DMS53 treated with DMSO at 0.1 percent for 48 hours (cell line): Measurements from ENCODE around the gene RSPH6A.
A peak's percentile ranks its signal among the peaks of the same experiment; 100 is the strongest.

ENCODE experiments used
- DNase-seq: peaks from one replicate; lab custom pipeline; 2025; ENCODE audit not compliant: unreplicated experiment; lab: John Stamatoyannopoulos, UW

The RSPH6A gene

DNA sequence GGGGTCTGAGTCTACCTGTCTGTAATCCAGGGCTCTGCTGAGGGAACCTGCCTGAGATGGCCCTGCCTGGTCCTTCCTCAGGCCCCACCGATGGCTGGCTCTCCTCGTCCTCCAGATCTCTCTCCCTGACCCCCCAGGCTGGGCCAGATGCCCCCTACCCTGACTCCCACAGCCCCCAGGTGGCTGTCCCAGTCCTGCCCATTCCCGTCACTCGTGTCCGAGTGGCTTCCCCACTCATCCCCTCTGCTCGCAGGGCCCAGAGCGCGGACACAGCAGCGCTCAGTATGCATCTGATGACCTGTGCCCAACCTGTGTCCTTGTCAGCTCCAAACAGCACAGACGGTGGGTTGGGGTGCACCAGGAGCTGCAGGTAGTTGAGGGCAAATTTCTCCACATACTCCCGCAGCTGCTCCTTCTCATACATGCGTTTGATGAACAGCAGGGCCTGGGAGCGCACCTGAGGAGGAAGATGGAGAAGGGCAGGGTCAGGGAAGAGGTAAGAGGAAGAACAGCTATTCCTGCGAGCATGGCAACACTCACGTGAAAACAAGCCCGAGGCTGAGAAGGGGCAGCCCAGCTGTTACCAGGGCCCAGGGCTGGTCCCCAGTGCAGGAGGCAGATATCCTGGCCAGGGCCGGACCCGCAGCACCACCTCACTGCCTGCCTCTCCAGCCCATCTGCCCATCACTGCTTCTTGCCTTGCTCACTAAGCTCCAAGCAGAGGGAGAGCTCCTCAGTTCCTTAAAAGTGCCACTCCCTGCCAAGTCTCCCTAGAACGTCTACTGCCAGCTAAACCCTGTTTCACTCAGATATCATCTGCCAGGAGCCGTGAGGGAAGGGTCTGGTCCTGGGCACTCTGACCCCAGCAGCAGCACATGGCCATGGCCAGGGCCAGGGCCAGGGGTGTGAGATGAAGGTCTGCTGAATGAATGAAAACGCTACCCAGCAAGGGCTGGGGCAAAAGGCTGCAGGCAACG is 11.1 kb upstream of the RSPH6A start:
- DNase-seq: no peak

DNA sequence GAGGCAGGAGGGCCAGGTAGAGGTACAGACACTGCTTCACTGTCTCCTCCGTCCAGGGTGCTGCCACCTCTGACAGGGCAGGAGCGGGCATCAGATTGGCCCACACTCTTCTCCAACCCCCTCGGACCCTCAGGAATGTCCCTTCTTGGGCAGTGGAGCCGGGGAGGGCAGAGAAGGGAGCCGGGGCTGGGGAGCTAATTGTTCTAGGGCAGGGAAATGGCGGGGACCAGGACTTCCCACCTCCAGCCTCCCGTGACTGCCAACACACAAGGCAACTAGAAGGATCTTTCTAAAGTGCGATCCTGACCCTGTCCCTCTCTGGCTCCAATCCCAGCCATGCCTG is 10.1 kb upstream of the RSPH6A start:
- no peak for DNase-seq

- DNase-seq: no peak
Measured at GRCh38 chr19:45824531-45825262, 9.6 kb upstream of the RSPH6A start.

GRCh38 chr19:45824041-45824471 is 8.9 kb upstream of the RSPH6A start:
- DNase-seq: peak; percentile 23

DNA sequence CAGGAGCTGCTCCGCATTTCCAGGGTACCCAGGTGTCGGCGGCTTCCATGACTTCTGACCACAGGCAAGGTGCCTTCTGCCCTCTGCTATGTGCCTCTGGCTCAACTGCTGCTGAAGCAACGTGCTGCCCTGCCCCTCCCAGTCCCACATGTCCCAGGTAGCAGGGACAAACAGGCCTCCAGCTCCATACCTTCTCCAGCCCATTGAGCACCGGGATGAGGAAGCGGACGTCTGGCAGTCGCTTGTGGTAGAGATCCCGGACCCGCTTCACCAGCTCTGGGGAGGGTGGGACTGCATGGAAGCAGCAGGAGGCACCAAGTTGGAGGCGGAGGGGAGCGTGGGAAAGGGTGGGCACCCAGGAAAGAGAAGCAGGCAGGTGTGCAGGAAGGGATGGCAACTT is 8.1 kb upstream of the RSPH6A start:
- no peak for DNase-seq

- no peak for DNase-seq
Measured at GRCh38 chr19:45822716-45823115, 7.6 kb upstream of the RSPH6A start.

GRCh38 chr19:45821570-45821969 is 6.5 kb upstream of the RSPH6A start:
- no peak for DNase-seq

DNA sequence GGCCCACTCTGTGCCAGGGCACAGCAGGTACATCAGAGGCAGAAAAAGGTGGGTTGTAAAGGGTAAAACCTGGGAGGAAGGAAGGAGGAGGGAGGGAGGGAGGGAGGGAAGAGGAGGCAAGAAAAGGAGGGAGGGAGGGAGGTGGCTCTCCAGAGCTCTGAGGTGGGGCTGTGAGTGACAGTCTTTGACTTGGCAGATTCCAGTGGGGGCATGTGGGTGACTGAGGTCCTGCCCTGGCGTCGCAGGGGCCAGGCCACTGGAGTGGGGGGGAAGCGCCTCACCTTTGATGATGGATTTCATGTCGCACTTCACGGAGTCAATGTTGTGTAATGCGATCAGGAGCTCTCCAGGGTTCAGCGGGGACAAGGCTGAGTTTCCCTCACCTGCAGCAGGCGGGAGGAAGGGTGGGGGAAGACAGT is 6.0 kb upstream of the RSPH6A start:
- DNase-seq: no peak

DNA sequence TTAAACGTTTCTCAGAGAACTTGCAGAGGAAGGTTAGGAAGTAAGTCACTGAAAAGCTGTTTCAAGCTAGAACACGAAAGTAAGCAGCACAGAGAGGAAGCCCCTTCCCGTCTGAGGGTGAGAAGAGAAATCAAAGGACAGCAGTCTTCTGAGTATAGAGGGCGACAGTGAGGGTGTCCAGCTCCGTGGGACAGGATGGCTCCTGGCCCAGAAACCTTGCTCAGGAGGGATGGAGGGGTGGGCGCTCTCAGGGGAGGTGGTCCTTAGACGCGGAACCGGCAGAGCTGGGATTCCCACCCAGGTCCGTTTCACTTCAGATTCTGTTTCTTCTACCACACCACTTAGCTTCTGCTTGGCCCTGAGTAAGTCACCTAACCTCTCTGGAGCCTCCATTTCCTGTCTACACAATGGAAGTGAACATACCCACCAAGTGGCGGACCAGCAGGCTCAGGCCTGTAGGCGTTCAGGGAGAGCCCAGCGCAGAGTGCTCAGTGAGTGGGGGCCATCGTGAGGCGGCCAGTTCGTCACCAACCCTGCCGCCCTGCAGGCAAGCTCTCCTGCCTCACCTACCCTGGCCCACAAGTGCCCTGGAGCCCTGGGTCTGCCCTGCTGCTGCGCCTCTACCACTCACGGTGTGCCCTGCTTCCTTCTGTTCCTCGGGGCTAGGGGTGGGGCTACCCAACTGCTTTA is 5.5 kb upstream of the RSPH6A start:
- DNase-seq: no peak

- DNase-seq: no peak
Measured at GRCh38 chr19:45819769-45820168, 4.7 kb upstream of the RSPH6A start.

DNA sequence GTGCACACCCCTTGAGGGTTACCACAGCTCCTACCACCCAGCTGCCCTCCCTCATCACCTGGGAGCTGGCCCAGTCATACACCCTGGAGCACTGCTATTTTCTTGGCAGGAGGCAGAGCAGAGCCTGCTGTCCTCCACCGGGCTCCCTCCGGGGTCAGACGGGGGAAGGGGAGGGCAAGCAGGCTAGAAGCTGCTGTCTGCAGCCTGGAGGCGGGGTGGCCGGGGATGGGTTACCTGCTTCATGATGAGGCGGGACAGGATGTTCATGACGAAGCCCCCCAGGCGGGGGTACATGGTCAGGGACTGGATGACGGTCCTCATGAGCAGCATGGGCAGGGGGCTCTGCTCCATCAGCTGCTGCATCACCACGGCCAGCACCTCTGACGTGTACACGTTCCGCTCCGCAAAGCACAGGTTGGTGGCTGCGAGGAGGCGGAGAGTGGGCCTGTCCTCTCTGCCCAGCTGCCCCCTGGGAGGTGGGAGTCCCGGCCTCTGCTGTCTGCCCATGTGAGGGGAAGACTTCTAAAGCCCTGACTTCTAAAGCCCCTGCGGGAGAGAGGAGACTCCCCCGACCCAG is 2.7 kb upstream of the RSPH6A start:
- peak; percentile 56 for DNase-seq

DNA sequence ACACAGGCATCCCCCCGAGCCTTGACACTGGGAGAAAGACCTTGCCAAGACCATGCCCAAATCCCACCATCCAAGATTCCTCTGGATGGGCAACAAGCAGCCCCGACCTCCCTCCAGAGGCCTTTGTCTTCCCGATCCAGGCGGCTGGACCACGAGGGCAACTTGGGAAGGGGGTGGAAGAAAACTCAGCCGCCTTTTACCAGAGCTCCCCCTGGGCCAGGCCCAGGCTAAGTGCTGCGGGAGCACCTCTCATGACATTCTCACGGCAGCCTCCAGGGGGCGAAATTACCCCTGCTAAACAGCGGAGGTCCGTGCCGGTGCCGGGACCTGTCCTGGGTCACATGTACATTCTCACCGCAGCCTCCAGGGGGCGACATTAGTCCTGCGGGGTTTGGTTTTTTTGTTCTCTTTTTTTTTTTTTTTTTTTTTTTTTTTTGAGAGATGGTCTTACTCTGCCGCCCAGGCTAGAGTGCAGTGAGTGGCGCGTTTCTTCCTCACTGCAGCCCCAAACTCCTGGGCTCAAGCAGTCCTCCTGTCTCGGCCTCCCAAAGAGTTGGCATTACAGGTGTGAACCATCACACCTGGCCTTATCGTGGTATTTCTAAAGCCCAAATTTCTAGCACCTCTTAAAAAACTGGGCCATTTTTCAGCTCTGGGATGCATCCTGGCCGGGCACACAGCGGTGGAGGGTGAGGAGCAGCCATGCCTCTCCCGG is 2.1 kb upstream of the RSPH6A start:
- DNase-seq: peak; percentile 90

DNA sequence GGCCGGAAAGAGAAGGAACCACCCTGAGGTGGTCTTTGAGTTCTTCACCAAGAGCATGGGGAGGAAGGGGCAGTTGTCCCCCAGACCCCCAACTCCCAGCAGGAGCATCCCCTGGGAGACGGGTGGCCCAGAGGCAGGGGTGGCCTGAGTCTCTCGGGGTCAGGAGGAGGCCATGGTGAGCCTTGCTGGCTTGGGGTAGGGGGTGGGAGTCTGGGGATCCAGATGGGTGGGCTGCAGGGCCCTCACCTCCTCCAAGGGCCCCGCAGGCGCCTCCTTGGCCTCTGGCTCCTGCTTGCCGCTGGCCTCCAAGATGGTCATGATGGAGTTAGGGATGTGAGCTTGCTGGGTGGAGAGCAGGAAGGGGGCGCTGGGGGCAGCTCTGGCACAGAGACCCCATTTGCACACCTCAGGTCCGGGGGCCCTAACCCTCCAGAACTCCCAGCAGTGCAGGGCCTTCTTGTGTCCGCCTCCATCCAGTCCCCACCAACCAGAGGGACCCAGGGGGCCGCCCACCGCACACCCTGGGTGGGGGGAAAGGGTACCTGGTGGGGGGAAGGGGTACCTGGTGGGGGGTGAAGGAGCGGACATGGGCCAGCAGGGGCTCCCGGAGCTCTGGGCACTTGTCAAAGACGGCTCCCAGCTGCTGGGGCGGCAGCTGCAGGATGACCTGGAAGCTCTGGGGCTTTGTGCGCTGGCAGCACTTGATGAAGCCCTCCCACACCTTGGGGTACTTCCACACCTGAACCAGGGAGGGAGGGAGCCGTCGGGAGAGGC is 1.3 kb upstream of the RSPH6A start:
- DNase-seq: no peak

- DNase-seq: no peak
Measured at GRCh38 chr19:45815481-45816216, 541 bp upstream of the RSPH6A start.

GRCh38 chr19:45814166-45814780 is 835 bp downstream of the RSPH6A start:
- no peak for DNase-seq

DNA sequence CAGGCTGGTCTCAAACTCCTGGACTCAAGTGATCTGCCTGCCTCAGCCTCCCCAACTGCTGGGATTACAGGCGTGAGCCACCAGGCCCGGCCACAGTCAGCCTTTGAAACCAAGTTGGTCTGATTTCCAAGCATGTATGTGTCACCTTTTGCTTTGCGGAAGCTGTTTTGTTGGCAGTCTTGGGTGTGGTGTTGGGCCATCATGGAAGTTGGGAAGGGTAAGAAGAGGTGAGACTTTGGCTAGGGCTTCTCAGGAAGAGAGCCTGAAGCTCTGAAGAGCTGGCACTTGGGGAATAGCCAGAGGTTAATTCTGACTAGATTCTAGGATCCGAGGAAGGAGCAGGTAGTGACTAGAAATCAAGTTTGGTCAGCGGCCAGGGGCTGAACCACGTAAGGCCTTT is 2.8 kb downstream of the RSPH6A start:
- DNase-seq: no peak

GRCh38 chr19:45809643-45810159 is 5.4 kb downstream of the RSPH6A start:
- DNase-seq: peak; percentile 92

- DNase-seq: no peak
Measured at GRCh38 chr19:45805719-45806118, 9.4 kb downstream of the RSPH6A start.

- DNase-seq: no peak
Measured at GRCh38 chr19:45804959-45805230, 10.2 kb downstream of the RSPH6A start.
